A673 (cell line): Measurements from ENCODE around the gene KRR1. TPM values are rescaled to one million over a fixed set of nuclear protein-coding genes. Genes with fewer than 3 reads are reported as not detected.

ENCODE experiments used
- BruUV-seq: library from RNA; stranded (reverse); fragments of 400-500 nt; replicated peaks from 2 replicates; lab custom pipeline; 2021; lab: Mats Ljungman, UMichigan
- CTCF ChIA-PET: fragments of 300-600 bp; sonication (Branson Sonifier 250); formaldehyde crosslinking; loops from one replicate; lab custom pipeline; 2022; ENCODE audit warnings: antibody characterized with exemption; lab: Charles Lee
- POLR2A ChIA-PET: fragments of 300-600 bp; sonication (Branson Sonifier 250); formaldehyde crosslinking; loops from one replicate; lab custom pipeline; 2022; ENCODE audit warnings: antibody characterized with exemption; ENCODE audit not compliant: low non-redundant PET; lab: Charles Lee
- DNase-seq: peaks from one replicate; pipeline ENCODE4 v3.0.0-alpha.2; 2015; ENCODE audit warnings: low spot score
- H3K27ac ChIP-seq: fragments of 200-600 bp; sonication (generic); 2 replicates; pipeline ENCODE4 v1.5.1; 2016; ENCODE audit warnings: mixed run types, low read depth, mild to moderate bottlenecking, mixed read lengths, antibody characterized with exemption, low read length; ENCODE audit not compliant: poor library complexity, severe bottlenecking
- H3K27me3 ChIP-seq: fragments of 200-600 bp; sonication (generic); replicated peaks from 2 replicates; pipeline ENCODE4 v1.6.1; 2017; ENCODE audit warnings: mixed run types, low read depth, mild to moderate bottlenecking, mixed read lengths, antibody characterized with exemption, low read length; ENCODE audit not compliant: insufficient read depth, poor library complexity
- H3K36me3 ChIP-seq: fragments of 200-600 bp; sonication (generic); 2 replicates; pipeline ENCODE4 v1.6.1; 2016; ENCODE audit warnings: mixed run types, mild to moderate bottlenecking, mixed read lengths, antibody characterized with exemption, low read length; ENCODE audit not compliant: insufficient read depth, poor library complexity, severe bottlenecking
- H3K4me1 ChIP-seq: fragments of 200-600 bp; sonication (generic); 2 replicates; pipeline ENCODE4 v1.6.1; 2017; ENCODE audit warnings: mixed run types, mild to moderate bottlenecking, mixed read lengths, antibody characterized with exemption, low read length; ENCODE audit not compliant: insufficient read depth, poor library complexity, severe bottlenecking
- H3K4me3 ChIP-seq: fragments of 200-600 bp; sonication (generic); 2 replicates; pipeline ENCODE4 v1.5.1; 2016; ENCODE audit warnings: low read depth, mixed run types, mild to moderate bottlenecking, mixed read lengths, low read length; ENCODE audit not compliant: poor library complexity, severe bottlenecking
- H3K9me3 ChIP-seq: fragments of 200-600 bp; sonication (generic); 2 replicates; pipeline ENCODE4 v1.6.1; 2016; ENCODE audit warnings: mixed run types, low read depth, mild to moderate bottlenecking, mixed read lengths, antibody characterized with exemption, low read length; ENCODE audit not compliant: poor library complexity, severe bottlenecking
- CTCF ChIP-seq: fragments of 300-800, 200-600 bp; sonication (generic); conservative IDR thresholded peaks from 2 replicates; pipeline ENCODE4 v1.5.1; 2017; ENCODE audit warnings: low read depth, mild to moderate bottlenecking, antibody characterized with exemption, low read length, moderate library complexity, mixed read lengths
- EZH2 ChIP-seq: fragments of 200-600 bp; sonication (generic); IDR thresholded peaks from 2 replicates; pipeline ENCODE4 v1.6.1; 2017; ENCODE audit warnings: borderline replicate concordance, low read depth, mild to moderate bottlenecking, mixed read lengths, antibody characterized with exemption, low read length; ENCODE audit not compliant: poor library complexity, severe bottlenecking
- intact Hi-C: fragments of 100-400 bp; cut with micrococcal nuclease; formaldehyde crosslinking; loops from one replicate; pipeline ENCODE4 v1.10.0; 2022; ENCODE audit not compliant: unreplicated experiment
- total RNA-seq: library from RNA; stranded (reverse); gene quantifications from 2 replicates; pipeline ENCODE4 v1.2.3, GENCODE V29; 2021

KRR1 gene
- total RNA-seq, 1 experiment from 2014 or later, result 85.9 TPM

GRCh38 chr12:75533239-75533638 is 21.8 kb upstream of the KRR1 start:
- no TSS peak for BruUV-seq
- no peaks in the 10 kb centered on the region for H3K9me3 ChIP-seq
- ChIA-PET CTCF (no interaction called here), POLR2A (no interaction called here)
- H3K27me3 ChIP-seq, result no peaks in the 10 kb centered on the region
- no peak overlapping the region for H3K4me3 ChIP-seq
- no peak for TF ChIP-seq EZH2
- TF ChIP-seq CTCF, result no peak
- intact Hi-C loops, result no loop called here
- no peak overlapping the region for H3K27ac ChIP-seq
- H3K36me3 ChIP-seq, result no peaks in the 10 kb centered on the region
- no peaks in the 10 kb centered on the region for H3K4me1 ChIP-seq
- DNase-seq, result no peak

DNA sequence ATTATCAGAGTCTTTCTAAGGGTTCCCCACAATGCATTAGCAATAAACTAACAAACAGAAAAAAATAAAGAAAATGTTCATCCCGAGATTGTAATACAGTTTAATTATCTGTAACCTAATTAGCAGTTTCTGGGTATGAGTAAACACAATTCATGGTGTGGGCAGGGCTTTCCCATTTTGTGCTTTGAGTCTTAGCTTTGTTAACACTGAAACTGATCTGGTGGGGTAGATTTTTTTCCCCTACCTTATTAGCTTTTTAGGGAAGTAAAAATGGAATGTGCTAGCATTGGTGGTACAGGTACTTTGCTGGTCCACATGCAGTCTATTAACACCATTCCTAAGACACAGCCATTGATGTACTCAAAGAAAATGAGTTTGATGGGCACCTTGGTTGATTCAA is 18.4 kb upstream of the KRR1 start:
- TF ChIP-seq CTCF, result no peak
- no peak for TF ChIP-seq EZH2
- no peak overlapping the region for H3K4me3 ChIP-seq
- CTCF ChIA-PET, result no interaction called here
- H3K36me3 ChIP-seq, result no peaks in the 10 kb centered on the region
- H3K27me3 ChIP-seq, result no peaks in the 10 kb centered on the region
- intact Hi-C loops, result loop anchor here (5.0 to 10.0 kb wide), 2 partner anchors 815 to 927 kb away; partner anchors contain the start of gene BBS10
- POLR2A ChIA-PET, result no interaction called here
- H3K4me1 ChIP-seq, result no peaks in the 10 kb centered on the region
- DNase-seq, result no peak
- H3K9me3 ChIP-seq, result no peaks in the 10 kb centered on the region
- no TSS peak for BruUV-seq
- H3K27ac ChIP-seq, result no peak overlapping the region

DNA sequence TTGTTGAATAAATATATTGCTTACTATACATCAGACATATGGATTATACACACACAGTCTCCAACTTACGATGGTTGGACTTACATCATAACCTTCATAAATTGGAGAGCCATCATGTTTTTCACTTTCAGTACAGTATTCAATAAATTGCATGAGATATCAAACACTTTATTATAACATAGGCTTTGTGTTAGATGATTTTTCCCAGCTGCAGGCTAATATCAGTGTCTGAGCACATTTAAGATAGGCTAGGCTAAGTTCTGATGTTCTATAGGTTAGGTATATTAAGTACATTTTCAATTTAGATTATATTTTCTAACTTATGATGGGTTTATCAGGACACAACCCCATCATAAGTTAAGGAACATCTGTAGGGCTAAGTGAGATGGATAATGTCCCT is 17.9 kb upstream of the KRR1 start:
- no peaks in the 10 kb centered on the region for H3K4me1 ChIP-seq
- POLR2A ChIA-PET, result no interaction called here
- H3K4me3 ChIP-seq, result no peak overlapping the region
- TF ChIP-seq CTCF (no peak), EZH2 (no peak)
- no TSS peak for BruUV-seq
- intact Hi-C loops, result loop anchor here (5.0 to 10.0 kb wide), 2 partner anchors 815 to 928 kb away; partner anchors contain the start of gene BBS10
- DNase-seq, result no peak
- H3K27me3 ChIP-seq, result no peaks in the 10 kb centered on the region
- H3K27ac ChIP-seq, result no peak overlapping the region
- CTCF ChIA-PET, result no interaction called here
- H3K9me3 ChIP-seq, result no peaks in the 10 kb centered on the region
- no peaks in the 10 kb centered on the region for H3K36me3 ChIP-seq
